GM21619 (cell line): Measurements from ENCODE around the gene UBR1.
"Not testable (repeated sequence)": the region's sequence is repeated elsewhere in the genome, so short reads cannot be mapped to it uniquely, and the experiment has no call there.

Experiments used
- ATAC-seq: cut with Tn5 transposase; IDR thresholded peaks from one replicate; pipeline ENCODE4 v1.9.1; 2021; ENCODE audit not compliant: unreplicated experiment

UBR1 gene

DNA sequence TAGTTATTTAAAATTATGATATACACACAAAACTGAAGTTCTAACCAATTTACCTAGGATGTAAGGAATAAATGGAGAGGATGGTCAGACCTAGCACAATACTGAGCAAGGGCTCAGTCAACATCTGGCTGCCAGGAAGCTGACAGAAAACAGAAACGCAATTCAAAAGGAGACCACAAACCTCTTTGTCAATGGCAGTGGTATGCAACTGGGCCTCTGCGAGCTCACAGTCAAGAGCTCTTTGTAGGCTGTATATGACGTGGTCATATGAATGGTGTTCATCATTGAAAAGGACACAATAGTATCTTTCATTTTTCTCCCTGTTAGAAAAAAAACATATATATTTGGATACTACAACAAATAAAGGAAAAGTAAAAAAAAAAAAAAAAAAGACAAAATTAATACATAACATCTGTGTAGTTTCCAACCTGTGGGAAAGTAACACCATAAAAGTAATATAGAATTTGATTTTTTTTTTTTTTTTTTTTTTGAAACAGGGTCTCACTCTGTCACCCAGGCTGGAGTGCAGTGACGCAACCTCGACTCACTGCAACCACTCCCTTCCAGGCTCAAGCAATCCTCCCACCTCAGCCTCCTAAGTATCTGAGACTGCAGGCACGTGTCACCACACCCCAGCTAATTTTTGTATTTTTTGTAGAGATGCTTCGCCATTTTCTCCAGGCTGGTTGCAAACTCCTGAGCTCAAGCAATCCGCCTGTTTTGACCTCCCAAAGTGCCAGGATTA is 37.9 kb downstream of the UBR1 start:
- ATAC-seq: no peak

DNA sequence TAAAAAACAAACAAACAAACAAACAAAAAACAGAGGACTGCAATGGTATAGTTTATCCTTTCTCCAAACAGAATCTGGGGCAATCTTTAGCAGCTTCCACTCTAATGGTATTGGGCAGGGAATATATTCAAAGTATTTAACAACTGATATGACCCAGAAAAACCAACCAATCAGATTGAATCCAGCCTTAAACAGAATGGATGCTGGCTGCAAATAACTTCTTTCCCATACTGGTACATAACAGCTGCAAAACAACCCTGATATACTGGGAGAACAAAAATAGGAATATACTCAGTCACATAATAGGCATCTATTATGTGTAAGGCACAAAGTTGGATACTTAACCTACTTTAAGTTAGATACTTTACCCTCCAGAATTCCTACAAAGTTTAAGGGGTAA is 49.1 kb downstream of the UBR1 start:
- no peak for ATAC-seq

DNA sequence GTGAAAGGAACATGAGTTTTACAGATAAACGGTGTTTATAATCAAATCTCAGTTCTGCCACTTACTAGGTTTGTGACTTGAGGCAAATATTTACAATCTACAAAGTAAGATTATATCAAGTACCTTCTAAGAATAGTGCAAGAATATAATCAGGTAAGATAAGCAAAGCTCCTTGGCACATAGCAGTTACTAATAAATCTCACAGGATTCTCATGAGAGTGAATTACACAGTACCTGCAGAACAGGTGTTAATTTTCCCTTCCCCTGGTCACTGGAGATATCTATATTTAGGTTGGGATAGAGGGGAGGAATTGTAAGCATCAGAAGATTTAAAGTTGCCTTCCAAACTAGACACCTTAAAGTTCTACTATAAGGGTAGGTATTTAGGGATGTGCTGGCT is 53.0 kb downstream of the UBR1 start:
- ATAC-seq: no peak

DNA sequence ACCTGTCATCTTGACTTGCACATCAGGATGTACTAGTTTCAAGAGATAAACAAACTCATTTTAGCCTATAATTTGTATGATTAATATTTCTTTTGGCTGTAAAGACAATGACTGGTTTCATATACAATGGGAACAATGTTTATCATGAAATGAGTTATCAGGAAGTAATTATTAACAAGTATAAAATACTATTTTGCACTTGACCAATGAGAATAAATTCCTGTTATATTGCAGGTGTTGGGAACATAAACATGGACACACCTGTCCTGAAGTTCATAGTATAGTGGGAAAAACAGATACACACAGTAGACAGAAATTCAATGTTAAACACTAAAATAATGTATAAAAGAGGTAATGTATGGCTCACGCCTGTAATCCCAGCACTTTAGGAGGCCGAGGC is 56.9 kb downstream of the UBR1 start:
- no peak for ATAC-seq

DNA sequence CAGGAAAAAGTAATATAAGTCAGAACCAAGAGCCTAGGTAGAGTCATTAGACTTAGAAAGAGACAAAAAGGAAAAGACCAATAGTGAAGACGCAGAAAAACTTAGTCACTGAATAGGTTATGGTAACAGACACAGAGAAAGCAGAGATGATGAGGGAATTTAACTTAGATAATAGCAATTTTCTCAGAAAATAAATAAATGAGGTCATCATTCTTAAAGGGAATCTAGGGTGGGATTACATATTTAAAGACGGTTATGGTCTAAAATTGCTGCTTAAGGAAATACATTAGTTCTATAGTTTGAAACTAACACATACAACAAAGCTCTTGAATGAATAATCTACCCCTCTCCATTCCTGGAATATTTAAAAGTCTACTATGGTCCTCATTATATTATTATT is 59.4 kb downstream of the UBR1 start:
- no peak for ATAC-seq

DNA sequence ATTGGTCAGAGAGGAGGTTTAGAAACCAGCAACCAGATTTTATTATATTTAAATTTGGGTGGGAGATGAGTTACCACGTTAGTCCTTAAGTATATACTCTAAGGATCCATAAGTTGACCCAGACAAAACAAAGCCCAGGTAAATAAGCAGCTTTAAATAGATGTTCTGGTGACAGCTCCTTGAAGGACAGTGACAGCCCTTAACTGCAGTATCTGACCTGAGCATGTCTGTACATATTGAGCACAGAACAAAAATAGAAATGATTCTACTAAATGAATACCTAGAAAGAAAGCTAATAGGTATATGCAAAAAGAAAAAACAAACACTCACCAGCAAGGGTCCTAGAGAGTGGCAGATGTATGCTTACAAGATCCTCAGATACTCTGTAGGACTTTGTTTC is 63.0 kb downstream of the UBR1 start:
- no peak for ATAC-seq

DNA sequence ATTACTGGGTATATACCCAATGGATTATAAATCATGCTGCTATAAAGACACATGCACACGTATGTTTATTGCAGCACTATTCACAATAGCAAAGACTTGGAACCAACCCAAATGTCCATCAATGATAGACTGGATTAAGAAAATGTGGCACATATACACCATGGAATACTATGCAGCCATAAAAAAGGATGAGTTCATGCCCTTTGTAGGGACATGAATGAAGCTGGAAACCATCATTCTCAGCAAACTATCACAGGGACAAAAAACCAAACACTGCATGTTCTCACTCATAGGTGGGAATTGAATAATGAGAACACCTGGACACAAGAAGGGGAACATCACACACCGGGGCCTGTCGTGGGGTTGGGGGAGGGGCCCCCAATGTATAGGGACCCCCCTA is 64.8 kb downstream of the UBR1 start:
- ATAC-seq: not testable (repeated sequence)

DNA sequence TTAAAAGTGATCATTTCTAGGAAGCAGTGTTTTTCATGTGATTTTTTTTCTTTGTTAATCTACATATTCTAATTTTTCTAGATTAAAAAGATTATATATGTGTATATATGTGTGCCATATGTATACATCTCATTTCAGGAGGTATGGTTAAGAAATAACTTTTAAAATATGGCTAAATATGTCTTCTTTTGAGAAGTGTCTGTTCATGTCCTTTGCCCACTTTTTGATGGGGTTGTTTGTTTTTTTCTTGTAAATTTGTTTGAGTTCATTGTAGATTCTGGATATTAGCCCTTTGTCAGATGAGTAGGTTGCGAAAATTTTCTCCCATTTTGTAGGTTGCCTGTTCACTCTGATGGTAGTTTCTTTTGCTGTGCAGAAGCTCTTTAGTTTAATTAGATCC is 70.6 kb downstream of the UBR1 start:
- not testable (repeated sequence) for ATAC-seq

DNA sequence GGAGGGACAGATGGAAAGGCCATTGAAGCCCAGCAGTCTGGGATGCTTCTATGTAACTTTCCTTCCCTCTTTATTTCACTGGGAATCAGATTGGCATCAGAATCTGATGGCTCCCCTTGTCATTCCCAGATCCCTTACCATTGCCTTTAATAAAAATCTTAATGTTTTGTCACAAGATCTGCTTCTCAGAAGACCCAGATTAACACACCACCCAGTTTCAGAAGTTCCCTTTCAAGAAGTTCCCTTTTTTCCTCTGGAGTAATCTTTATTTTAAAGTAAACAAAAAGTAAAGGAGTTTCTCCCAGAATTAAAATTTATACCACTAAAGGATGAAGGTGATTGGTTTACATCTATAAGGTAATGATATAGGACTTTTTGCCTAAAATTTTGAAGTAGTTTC is 76.4 kb downstream of the UBR1 start:
- ATAC-seq: no peak

DNA sequence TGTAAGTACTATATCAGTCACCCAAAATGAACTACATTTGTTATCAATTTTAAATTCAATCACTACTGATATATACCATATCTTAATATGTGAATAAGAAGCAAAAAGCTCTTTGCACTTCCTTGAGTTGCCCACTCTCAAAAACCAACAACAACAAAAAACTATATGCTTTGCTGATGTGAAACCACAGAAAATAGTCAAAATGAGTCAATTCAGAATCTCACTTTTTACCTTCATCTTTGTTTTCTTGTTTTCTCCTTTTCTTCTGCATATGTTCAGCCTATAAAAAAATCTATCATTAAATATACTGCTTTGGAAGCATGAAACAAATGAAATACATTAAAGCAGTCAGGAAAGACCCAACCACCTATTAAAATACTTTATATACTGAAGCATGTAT is 80.7 kb downstream of the UBR1 start:
- no peak for ATAC-seq

DNA sequence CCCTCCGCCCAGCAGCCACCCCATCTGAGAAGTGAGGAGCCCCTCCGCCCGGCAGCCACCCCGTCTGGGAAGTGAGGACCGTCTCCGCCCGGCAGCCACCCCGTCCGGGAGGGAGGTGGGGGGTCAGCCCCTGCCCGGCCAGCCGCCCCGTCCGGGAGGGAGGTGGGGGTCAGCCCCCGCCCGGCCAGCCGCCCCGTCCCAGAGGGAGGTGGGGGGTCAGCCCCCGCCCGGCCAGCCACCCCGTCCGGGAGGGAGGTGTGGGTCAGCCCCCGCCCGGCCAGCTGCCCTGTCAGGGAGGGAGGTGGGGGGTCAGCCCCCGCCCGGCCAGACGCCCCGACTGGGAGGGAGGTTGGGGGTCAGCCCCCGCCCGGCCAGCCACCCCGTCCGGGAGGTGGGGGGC is 91.2 kb downstream of the UBR1 start:
- ATAC-seq: not testable (repeated sequence)

DNA sequence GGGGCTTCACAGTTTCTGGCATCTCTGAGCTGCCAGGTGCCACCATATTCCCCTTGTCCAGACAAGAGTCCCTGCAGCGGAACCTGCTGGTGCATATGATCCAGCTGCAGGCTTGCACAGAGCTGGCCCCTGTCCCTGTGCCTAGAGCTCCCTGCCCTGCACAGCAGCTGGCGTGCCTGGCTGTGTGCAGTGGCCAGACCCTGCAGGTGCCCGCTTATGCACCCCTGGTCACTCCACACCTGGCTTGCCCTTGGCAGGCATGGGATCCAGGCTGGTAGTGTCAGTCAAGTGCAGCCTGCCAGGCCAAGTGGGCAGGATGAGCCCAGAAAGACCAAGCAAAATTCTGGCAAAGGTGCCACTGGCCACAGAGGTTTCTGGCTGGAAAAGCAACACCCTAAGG is 96.6 kb downstream of the UBR1 start:
- ATAC-seq: no peak

DNA sequence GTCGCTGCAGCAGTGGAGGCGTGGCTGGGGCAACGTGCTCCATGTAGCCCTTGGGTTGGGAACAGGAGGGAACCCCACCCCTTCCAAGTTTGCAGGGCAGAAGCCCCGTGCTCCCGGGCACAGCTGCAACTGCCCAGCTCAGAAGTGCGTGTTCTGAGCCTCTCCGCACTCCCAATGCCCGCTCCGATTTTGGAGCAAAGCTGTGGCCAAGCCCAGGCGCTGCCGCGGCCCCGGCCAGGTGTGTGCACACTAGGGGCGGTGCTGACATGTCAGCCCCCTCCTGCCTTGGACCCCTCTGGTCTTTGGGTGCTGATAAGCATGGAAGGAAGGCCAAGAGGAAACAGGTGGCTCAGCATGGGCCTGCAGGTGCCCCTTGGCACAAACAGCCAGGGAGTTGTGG is 97.7 kb downstream of the UBR1 start:
- ATAC-seq: no peak

DNA sequence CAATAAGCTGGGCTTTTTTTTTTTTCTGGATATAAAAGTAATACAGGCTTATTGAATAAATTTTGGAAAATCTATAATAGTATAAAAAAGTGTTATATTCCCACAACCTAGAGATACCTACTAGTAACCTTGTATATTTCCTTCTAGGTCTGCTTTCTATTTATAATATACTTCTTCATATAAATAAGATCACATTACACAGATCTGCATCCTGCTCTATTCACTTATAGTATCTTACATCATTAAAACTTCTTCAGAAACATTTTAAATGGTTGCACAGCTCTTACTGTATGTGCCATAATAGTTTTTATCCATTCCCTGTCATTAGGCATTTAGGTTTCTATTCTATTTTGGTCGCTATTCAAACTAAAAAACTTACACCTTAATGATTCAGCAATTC is 98.3 kb downstream of the UBR1 start:
- ATAC-seq: no peak

DNA sequence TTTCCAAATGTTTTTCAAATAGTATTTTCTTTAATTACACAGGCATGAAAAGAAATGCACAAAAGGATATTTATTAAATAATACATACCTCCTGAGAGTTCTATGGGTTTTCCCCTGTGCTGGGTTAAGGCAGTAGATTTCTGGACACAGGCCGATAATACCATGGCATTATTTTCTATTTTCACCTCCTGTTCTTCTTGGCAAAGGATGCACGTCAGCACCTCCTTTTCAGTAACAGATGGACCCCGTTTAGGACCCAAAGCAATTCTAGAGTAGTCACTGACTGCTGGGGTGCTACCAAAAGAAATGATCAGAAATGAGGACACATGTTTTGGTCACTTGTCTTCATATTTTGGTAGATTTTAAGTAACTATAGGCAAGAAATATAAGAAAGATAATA is 98.8 kb downstream of the UBR1 start:
- ATAC-seq: no peak

DNA sequence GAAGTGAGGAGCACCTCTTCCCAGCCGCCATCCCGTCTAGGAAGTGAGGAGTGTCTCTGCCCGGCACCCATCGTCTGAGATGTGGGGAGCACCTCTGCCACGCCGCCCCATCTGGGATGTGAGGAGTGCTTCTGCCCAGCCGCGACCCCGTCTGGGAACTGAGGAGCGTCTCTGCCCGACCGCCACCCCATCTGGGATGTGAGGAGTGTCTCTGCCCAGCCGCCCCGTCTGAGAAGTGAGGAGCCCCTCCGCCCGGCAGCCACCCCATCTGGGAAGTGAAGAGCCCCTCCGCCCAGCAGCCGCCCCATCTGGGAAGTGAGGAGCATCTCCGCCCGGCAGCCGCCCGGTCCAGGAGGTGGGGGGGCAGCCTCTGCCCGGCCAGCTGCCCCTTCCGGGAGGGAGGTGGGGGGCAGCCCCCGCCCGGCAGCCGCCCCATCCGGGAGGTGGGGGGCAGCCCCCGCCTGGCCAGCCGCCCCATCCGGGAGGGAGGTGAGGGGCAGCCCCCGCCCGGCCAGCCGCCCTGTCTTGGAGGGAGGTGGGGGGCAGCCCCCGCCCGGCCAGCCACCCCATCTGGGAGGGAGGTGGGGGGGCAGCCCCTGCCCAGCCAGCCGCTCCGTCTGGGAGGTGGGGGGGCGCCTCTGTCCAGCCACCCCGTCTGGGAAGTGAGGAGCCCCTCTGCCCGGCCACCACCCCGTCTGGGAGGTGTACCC is 100.8 kb downstream of the UBR1 start:
- ATAC-seq: not testable (repeated sequence)

DNA sequence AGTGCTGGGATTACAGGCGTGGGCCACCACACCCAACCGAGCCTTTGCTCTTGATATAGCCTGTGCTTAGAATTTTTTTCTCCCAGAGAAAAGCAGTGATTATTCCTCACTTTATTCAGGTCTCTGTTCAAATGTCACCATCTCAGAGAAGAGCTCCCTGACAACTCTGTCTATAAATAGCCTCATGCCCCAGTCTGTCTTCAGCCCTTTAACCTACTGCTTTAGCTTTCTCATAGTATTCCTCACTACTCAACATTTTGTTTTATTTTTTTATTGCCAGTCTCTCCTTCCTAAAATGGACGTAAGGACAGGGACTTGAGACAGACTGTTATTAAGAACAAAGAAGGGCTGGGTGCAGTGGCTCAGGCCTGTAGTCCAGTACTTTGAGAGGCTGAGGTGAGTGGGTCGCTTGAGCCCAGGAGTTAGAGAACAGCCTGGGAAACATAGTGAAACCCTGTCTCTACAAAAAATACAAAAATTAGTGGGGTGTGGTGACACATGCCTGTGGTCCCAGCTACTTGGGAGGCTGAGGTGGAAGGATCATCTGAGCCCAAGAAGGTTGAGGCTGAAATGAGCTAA is 106.5 kb downstream of the UBR1 start:
- no peak for ATAC-seq

DNA sequence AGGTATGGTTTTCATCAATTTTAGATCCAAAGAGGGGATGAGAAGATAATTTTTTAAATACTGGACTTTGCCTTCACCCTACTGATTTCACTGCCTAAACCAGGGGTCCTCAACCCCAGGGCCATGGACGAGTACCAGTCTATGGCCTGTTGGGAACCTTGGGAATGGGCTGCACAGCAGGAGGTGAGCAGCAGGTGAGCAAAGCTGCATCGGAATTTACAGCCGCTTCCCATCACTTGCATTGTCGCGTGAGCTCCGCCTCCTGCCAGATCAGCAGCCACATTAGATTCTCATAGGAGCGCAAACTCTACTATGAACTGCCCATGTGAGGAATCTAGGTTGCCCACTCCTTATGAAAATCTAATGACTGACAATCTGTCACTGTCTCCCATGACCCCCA is 109.0 kb downstream of the UBR1 start:
- ATAC-seq: no peak

DNA sequence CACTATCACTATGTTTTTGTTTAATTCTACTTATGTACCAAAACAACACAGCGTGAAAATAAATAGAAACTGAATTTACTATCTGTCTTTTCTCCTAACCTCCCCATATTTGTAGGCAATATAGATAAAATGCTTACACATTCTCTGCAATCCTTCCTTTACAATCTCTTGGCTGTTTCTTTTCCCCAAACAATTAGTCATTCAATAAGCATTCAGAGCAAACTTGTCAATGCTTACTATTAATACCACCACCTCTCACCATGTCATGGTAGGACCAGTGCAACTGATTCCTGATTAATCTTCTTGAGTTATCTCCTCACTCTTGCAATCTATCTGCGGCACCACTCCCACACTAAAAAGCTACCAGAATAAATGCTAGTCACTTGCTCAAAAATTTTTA is 111.3 kb downstream of the UBR1 start:
- no peak for ATAC-seq

DNA sequence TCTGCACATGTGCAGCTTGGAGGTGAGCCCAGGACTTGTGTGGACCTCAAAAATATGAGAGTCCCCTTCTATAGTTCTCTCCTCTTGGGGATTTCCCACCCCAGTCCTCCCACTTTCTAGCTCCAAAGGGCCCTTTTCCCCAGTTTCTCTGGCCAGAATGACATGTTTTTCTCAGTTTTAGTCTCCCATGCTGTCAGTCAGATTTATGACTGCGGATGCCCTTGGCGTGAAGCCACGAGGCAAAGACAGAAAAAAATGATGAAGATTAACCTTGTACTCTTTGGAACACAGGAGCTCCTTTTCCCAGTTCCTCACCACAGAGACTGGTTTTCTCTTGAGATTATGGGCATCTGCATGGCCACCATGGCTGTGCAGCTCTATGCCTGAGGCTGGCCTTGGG is 113.2 kb downstream of the UBR1 start:
- ATAC-seq: no peak

DNA sequence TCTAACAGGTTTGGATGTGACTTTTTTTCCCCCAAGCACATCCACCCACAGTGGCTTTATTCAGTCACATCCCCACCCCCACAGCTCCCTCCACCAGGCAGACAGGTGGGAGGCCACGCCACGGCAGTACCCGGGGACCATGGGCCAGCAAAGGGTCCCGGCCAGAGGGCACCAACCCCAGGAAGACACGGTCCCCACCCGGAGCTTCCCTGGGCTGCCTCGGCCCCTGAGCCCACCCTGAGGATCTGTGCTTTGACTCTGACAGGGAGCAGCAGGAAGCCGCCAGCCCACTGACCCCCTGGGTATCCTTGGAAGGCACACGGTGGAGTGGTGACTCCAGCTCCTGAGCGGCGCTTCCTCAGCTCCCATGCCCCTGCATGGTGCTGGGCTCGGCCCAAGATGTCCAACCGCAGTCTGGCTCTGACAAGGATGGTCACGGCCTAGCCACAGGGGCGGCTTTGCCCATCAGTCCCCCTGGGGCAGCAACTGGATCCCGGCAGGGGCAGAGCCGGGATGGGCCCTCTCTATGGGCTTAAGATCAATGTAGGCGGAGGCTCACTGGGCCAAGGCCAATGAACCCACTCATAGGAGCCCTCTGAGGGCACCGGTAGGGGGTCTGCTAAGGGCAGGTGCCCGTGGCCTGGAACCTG is 119.0 kb downstream of the UBR1 start:
- ATAC-seq: no peak

DNA sequence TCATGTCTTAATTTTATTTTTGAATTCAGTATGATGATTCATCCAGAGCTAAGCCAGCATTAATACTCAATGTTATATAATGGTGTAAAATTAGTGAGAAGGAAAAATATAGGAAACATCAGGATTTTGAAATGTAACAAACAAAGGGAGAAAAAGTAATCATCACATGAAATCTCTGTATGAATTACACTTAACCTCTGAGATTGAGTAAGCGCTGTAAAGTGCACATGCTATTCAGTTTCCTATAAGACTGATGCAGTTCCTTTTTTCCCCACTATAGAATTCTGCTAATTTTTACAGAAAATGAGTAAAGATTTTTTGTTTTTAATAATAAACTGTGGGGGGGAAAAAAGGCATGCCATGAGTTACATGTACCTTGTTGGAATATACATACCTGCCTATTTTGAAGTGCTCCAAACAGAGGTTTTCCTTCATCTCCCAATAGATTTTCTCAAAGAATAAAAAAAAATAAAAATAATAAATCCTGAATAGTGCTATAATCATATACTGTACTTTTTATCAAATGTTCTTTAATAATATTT is 121.3 kb downstream of the UBR1 start:
- no peak for ATAC-seq
